PC-9 (cell line): Measurements from ENCODE around the gene JPH2. TPM values are rescaled to one million over a fixed set of nuclear protein-coding genes. Genes with fewer than 3 reads are reported as not detected.

Experiments
- BruUV-seq: library from RNA; stranded (reverse); fragments of 400-500 nt; replicated peaks from 2 replicates; lab custom pipeline; 2021; lab: Mats Ljungman, UMichigan
- CTCF ChIA-PET: fragments of 300-600 bp; sonication (Branson Sonifier 250); formaldehyde crosslinking; loops from one replicate; lab custom pipeline; 2022; ENCODE audit warnings: antibody characterized with exemption; lab: Charles Lee
- POLR2A ChIA-PET: fragments of 300-600 bp; sonication (Branson Sonifier 250); formaldehyde crosslinking; loops from one replicate; lab custom pipeline; 2022; ENCODE audit warnings: antibody characterized with exemption; ENCODE audit not compliant: unreplicated experiment; lab: Charles Lee
- DNase-seq, 2 experiments: peaks; one replicate each; pipeline versions ENCODE4 v3.0.0 to v3.0.0-alpha.2; 2015 to 2022; ENCODE audit warnings: mixed read lengths in 1 of 2
- H2AFZ ChIP-seq: fragments of 200-600 bp; sonication (generic); 2 replicates; pipeline ENCODE4 v1.8.1; 2017; ENCODE audit warnings: antibody characterized with exemption
- H3F3A ChIP-seq: fragments of 200-600 bp; sonication (generic); 2 replicates; pipeline ENCODE4 v1.8.1; 2017; ENCODE audit warnings: antibody characterized with exemption, mild to moderate bottlenecking, low read depth; ENCODE audit not compliant: insufficient read depth
- H3K27ac ChIP-seq: fragments of 200-600 bp; sonication (generic); 2 replicates; pipeline ENCODE4 v1.6.1; 2016; ENCODE audit warnings: mixed run types
- H3K27me3 ChIP-seq: fragments of 200-600 bp; sonication (generic); 2 replicates; pipeline ENCODE4 v1.6.1; 2016; ENCODE audit warnings: low read depth, mixed run types; ENCODE audit not compliant: insufficient read depth
- H3K36me3 ChIP-seq: fragments of 200-600 bp; sonication (generic); 2 replicates; pipeline ENCODE4 v1.6.1; 2016; ENCODE audit warnings: low read depth, mixed run types
- H3K4me1 ChIP-seq: fragments of 200-600 bp; sonication (generic); replicated peaks from 2 replicates; pipeline ENCODE4 v1.6.1; 2016; ENCODE audit warnings: mixed run types; ENCODE audit not compliant: insufficient read depth
- H3K4me2 ChIP-seq: fragments of 200-600 bp; sonication (generic); 2 replicates; pipeline ENCODE4 v1.6.1; 2017; ENCODE audit warnings: mixed run types
- H3K4me3 ChIP-seq: fragments of 200-600 bp; sonication (generic); 2 replicates; pipeline ENCODE4 v1.6.1; 2016; ENCODE audit warnings: mixed run types
- H3K79me2 ChIP-seq: fragments of 200-600 bp; sonication (generic); 2 replicates; pipeline ENCODE4 v1.6.1; 2017; ENCODE audit warnings: low read depth, mixed run types
- H3K9me2 ChIP-seq: fragments of 200-600 bp; sonication (generic); 2 replicates; pipeline ENCODE4 v1.8.1; 2017; ENCODE audit warnings: mild to moderate bottlenecking; ENCODE audit not compliant: insufficient read depth
- H3K9me3 ChIP-seq: fragments of 200-600 bp; sonication (generic); 2 replicates; pipeline ENCODE4 v1.8.1; 2016; ENCODE audit warnings: low read depth; ENCODE audit not compliant: insufficient read depth
- H4K20me1 ChIP-seq: fragments of 200-600 bp; sonication (generic); 2 replicates; pipeline ENCODE4 v1.8.1; 2017; ENCODE audit not compliant: insufficient read depth
- CTCF ChIP-seq: fragments of 200-600 bp; sonication (generic); conservative IDR thresholded peaks from 2 replicates; pipeline ENCODE4 v1.6.1; 2017; ENCODE audit warnings: mixed run types, antibody characterized with exemption, mild to moderate bottlenecking, moderate library complexity
- EZH2 ChIP-seq: fragments of 200-600 bp; sonication (generic); IDR thresholded peaks from 2 replicates; pipeline ENCODE4 v1.8.0; 2017; ENCODE audit warnings: antibody characterized with exemption, low read depth
- intact Hi-C: fragments of 100-400 bp; cut with micrococcal nuclease; formaldehyde crosslinking; loops from one replicate; pipeline ENCODE4 v1.10.0; 2022; ENCODE audit not compliant: unreplicated experiment
- total RNA-seq: library from RNA; stranded (reverse); gene quantifications from 2 replicates; pipeline ENCODE4 v1.2.3, GENCODE V29; 2021

The JPH2 gene
- total RNA-seq, 1 experiment from 2014 or later, result 41.1 TPM

DNA sequence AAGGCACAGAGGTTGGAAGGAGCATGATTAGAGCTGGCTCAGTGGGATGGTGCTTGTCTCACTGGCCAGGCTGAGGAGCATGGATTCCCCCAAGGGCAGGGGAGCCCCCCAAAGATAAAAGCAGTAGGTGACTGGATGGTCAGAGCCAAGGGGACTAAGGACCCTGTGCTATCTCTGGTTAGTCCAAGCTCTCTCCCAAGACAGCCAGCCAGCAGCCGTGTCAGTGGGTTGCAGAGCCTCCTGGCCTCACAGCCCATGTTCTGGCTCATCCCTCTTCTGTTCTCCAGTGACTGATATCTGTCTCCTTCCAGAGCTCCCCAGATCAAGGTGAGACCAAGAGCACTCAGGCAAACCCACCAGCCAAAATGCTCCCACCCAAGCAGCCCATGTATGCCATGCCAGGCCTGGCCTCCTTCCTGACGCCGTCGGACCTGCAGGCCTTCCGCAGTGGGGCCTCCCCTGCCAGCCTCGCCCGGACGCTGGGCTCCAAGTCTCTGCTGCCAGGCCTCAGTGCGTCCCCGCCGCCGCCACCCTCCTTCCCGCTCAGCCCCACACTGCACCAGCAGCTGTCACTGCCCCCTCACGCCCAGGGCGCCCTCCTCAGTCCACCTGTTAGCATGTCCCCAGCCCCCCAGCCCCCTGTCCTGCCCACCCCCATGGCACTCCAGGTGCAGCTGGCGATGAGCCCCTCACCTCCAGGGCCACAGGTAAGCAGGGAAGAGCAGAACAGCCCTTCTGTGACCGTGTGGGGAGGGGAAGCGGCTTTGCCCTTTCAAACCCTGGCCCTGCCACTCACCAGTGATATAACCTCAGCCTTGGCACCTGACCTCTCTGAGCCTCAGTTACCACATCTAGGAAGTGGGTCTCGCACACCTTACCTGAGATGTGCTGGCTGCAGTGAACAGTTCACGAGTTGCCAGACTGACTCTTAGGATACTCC, 121.3 kb downstream of the JPH2 start:
- Histone ChIP-seq H3K9me2 (no peaks in the 10 kb centered on the region), H3K4me2 (no peak overlapping the region), H4K20me1 (no peaks in the 10 kb centered on the region), H3K9me3 (no peaks in the 10 kb centered on the region; the same call in 1 of the 2 replicates), H3K27me3 (no peaks in the 10 kb centered on the region), H3F3A (peaks cover 3% of the 10 kb centered on the region; the same call in 1 of the 2 replicates), H3K4me3 (no peak overlapping the region), H3K36me3 (peaks cover 4% of the 10 kb centered on the region; the same call in 1 of the 2 replicates), H3K79me2 (no peaks in the 10 kb centered on the region), H3K4me1 (no peaks in the 10 kb centered on the region), H2AFZ (no peak overlapping the region), H3K27ac (no peak overlapping the region)
- ChIA-PET POLR2A (no interaction called here), CTCF (no interaction called here)
- no TSS peak for BruUV-seq
- no peak for DNase-seq
- intact Hi-C loops, result no loop called here
- TF ChIP-seq CTCF, result no peak

DNA sequence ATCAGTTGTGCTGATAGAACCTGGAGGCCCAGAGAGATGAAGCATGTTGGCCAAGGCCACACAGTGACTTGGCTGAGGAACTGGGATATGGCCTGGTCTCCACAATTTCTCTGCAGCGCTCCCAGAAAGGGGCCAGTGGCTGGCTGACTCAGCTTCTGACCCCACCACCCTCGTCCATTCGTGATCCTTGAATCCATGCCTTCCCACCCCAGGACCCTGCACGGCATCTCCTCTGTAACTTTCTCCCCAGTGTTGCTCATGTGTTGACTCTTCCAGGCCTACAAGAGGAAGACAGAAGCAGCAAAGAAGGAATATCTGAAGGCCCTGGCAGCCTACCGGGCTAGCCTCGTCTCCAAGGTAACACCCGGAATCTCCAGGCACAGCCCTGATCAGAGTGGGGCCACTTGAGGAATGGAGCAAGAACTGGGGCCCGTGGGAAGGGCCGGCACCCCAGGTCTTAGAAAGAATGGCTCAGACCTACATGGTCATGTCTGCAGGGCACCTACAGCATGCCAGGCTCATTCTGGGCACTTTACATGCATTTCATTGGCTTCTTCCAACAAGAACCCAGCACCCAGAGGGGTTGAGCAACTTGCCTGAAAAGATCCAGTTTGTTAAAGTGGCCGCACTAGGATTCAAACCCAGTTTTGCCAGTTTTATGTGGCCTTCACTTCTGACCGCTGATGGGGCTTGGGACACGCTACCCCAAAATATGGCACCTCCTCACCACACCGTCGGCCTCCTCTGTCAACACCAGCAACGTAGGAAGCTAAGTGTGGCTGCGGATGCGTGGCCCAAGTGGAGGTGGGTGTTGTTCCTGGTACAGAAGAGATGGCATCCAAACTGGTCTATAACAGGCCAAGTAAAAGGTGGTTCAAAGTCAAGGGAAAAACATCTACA, 122.2 kb downstream of the JPH2 start:
- ChIA-PET CTCF (no interaction called here), POLR2A (no interaction called here)
- H4K20me1 ChIP-seq, result no peaks in the 10 kb centered on the region
- no peak overlapping the region for H3K4me2 ChIP-seq
- H2AFZ ChIP-seq, result no peak overlapping the region
- no peaks in the 10 kb centered on the region for H3K4me1 ChIP-seq
- H3K27me3 ChIP-seq, result no peaks in the 10 kb centered on the region
- no peak for DNase-seq
- H3K36me3 ChIP-seq, result no peaks in the 10 kb centered on the region; the same call in 1 of the 2 replicates
- H3K79me2 ChIP-seq, result no peaks in the 10 kb centered on the region
- no peak overlapping the region for H3K4me3 ChIP-seq
- no peak for TF ChIP-seq EZH2
- TF ChIP-seq CTCF, result no peak
- H3F3A ChIP-seq, result peaks cover 3% of the 10 kb centered on the region; the same call in 1 of the 2 replicates
- intact Hi-C loops, result no loop called here
- H3K9me2 ChIP-seq, result no peaks in the 10 kb centered on the region
- BruUV-seq, result no TSS peak
- no peaks in the 10 kb centered on the region; the same call in 1 of the 2 replicates for H3K9me3 ChIP-seq
- no peak overlapping the region for H3K27ac ChIP-seq

Other genes with a start within 250 kb of the JPH2 start
- 113 and 136 TPM in 2 replicates for gene OSER1, start 23.6 kb upstream of the JPH2 start, total RNA-seq
- not detected in 2 replicates for gene GDAP1L1, start 60.1 kb upstream of the JPH2 start, total RNA-seq
- 6.1 and 7.4 TPM in 2 replicates for gene FITM2, start 124.0 kb upstream of the JPH2 start, total RNA-seq
- gene R3HDML, start 149.9 kb upstream of the JPH2 start, total RNA-seq, result not detected in 2 replicates
- gene HNF4A, start 168.5 kb upstream of the JPH2 start, total RNA-seq, result 0.13 and 0.58 TPM in 2 replicates